Measurements from ENCODE around the gene SND1.

The SND1 gene

GRCh38 chr7:128053991-128054390 lies 402.0 kb downstream of the SND1 start:
- no peak for DNase-seq

- DNase-seq = no peak
Observed at GRCh38 chr7:128054511-128054910, 402.5 kb downstream of the SND1 start.

- DNase-seq = no peak
Observed at GRCh38 chr7:128055637-128056036, 403.6 kb downstream of the SND1 start.

- no peak for DNase-seq
Observed at GRCh38 chr7:128056901-128057300, 404.9 kb downstream of the SND1 start.

GRCh38 chr7:128057909-128058308 lies 405.9 kb downstream of the SND1 start:
- DNase-seq = no peak

GRCh38 chr7:128059143-128059988 lies 407.4 kb downstream of the SND1 start:
- DNase-seq = peak in 2 of 5 experiments; percentile 5 to 81

GRCh38 chr7:128060018-128060417 lies 408.0 kb downstream of the SND1 start:
- no peak for DNase-seq

- no peak for DNase-seq
Observed at GRCh38 chr7:128063088-128063487, 411.1 kb downstream of the SND1 start.

GRCh38 chr7:128065872-128066271 lies 413.9 kb downstream of the SND1 start:
- no peak for DNase-seq

- DNase-seq = no peak
Observed at GRCh38 chr7:128066395-128066794, 414.4 kb downstream of the SND1 start.

GRCh38 chr7:128066858-128067257 lies 414.9 kb downstream of the SND1 start:
- DNase-seq = no peak

- no peak for DNase-seq
Observed at GRCh38 chr7:128067983-128068382, 416.0 kb downstream of the SND1 start.

GRCh38 chr7:128068785-128069184 lies 416.8 kb downstream of the SND1 start:
- DNase-seq = no peak

- no peak for DNase-seq
Observed at GRCh38 chr7:128069373-128070364, 417.7 kb downstream of the SND1 start.

GRCh38 chr7:128071376-128071775 lies 419.4 kb downstream of the SND1 start:
- no peak for DNase-seq

- DNase-seq = no peak
Observed at GRCh38 chr7:128071801-128072200, 419.8 kb downstream of the SND1 start.

- DNase-seq = no peak
Observed at GRCh38 chr7:128073671-128074310, 421.8 kb downstream of the SND1 start.

GRCh38 chr7:128074336-128074735 lies 422.3 kb downstream of the SND1 start:
- DNase-seq = no peak

GRCh38 chr7:128074736-128075135 lies 422.7 kb downstream of the SND1 start:
- DNase-seq = no peak

- DNase-seq = no peak
Observed at GRCh38 chr7:128075242-128076095, 423.5 kb downstream of the SND1 start.

GRCh38 chr7:128076196-128076795 lies 424.3 kb downstream of the SND1 start:
- DNase-seq = no peak

All from T-helper 2 cell (primary cell).